DND-41 (cell line): ENCODE measurements around the gene MAPKBP1.
A peak's percentile ranks its signal among the peaks of the same experiment; 100 is the strongest.
"Not testable (repeated sequence)": the region's sequence is repeated elsewhere in the genome, so short reads cannot be mapped to it uniquely, and the experiment has no call there.

Experiments used
- ATAC-seq: fragments of 200-7000 bp; cut with Tn5 transposase; 3 replicates; pipeline ENCODE4 v1.9.1; 2021; ENCODE audit warnings: low read depth; ENCODE audit not compliant: insufficient read depth
- DNase-seq: peaks from one replicate; pipeline ENCODE4 v3.0.0-alpha.2; 2020
- H2AFZ ChIP-seq: 2 replicates; pipeline ENCODE4 v1.6.0; 2012; ENCODE audit warnings: low read depth, low read length
- H3K27ac ChIP-seq: 2 replicates; pipeline ENCODE4 v1.5.1; 2012; ENCODE audit warnings: low read length, inconsistent platforms
- H3K27me3 ChIP-seq: fragments of 200-600 bp; sonication (generic); 2 replicates; pipeline ENCODE4 v1.6.0; 2012; ENCODE audit warnings: low read length, mild to moderate bottlenecking, inconsistent platforms; ENCODE audit not compliant: insufficient read depth, poor library complexity
- H3K36me3 ChIP-seq: 2 replicates; pipeline ENCODE4 v1.5.1; 2012; ENCODE audit warnings: low read length, inconsistent platforms; ENCODE audit not compliant: insufficient read depth
- H3K4me1 ChIP-seq: 2 replicates; pipeline ENCODE4 v1.5.1; 2012; ENCODE audit warnings: mild to moderate bottlenecking, low read length; ENCODE audit not compliant: insufficient read depth
- H3K4me2 ChIP-seq: 2 replicates; pipeline ENCODE4 v1.6.0; 2012; ENCODE audit warnings: mild to moderate bottlenecking, moderate library complexity, low read length, inconsistent platforms; ENCODE audit not compliant: insufficient read depth
- H3K4me3 ChIP-seq, 2 experiments: fragments of 200-600 bp in 1 of 2; shearing (Covaris generic) in 1 of 2; 2 replicates each; pipeline ENCODE4 v1.5.1; 2012 to 2016; ENCODE audit warnings: inconsistent platforms in 2 of 2, low read length in 2 of 2, mild to moderate bottlenecking in 2 of 2, low read depth in 1 of 2, moderate library complexity in 1 of 2
- H3K79me2 ChIP-seq: 2 replicates; pipeline ENCODE4 v1.6.0; 2012; ENCODE audit warnings: low read length, inconsistent platforms; ENCODE audit not compliant: insufficient read depth
- H3K9ac ChIP-seq: 2 replicates; pipeline ENCODE4 v1.6.0; 2012; ENCODE audit warnings: low read depth, mild to moderate bottlenecking, inconsistent platforms, low read length, moderate library complexity
- H3K9me3 ChIP-seq: 2 replicates; pipeline ENCODE4 v1.5.1; 2012; ENCODE audit warnings: low read length, moderate library complexity, mild to moderate bottlenecking, inconsistent platforms; ENCODE audit not compliant: insufficient read depth, severe bottlenecking
- H4K20me1 ChIP-seq: 2 replicates; pipeline ENCODE4 v1.6.0; 2012; ENCODE audit warnings: low read length; ENCODE audit not compliant: insufficient read depth
- EZH2 ChIP-seq: IDR thresholded peaks from 3 replicates; pipeline ENCODE4 v1.6.1; 2012; ENCODE audit warnings: borderline replicate concordance, low read depth, mild to moderate bottlenecking, moderate library complexity, low read length, inconsistent platforms; ENCODE audit not compliant: severe bottlenecking
- TF ChIP-seq, protein P1 (sequence below): IDR thresholded peaks from 2 replicates; pipeline ENCODE4 v1.5.1; 2012; ENCODE audit warnings: borderline replicate concordance, low read length, moderate library complexity, mild to moderate bottlenecking; ENCODE audit not compliant: poor library complexity, severe bottlenecking; ENCODE audit errors: extremely low read depth

The MAPKBP1 gene, protein sequence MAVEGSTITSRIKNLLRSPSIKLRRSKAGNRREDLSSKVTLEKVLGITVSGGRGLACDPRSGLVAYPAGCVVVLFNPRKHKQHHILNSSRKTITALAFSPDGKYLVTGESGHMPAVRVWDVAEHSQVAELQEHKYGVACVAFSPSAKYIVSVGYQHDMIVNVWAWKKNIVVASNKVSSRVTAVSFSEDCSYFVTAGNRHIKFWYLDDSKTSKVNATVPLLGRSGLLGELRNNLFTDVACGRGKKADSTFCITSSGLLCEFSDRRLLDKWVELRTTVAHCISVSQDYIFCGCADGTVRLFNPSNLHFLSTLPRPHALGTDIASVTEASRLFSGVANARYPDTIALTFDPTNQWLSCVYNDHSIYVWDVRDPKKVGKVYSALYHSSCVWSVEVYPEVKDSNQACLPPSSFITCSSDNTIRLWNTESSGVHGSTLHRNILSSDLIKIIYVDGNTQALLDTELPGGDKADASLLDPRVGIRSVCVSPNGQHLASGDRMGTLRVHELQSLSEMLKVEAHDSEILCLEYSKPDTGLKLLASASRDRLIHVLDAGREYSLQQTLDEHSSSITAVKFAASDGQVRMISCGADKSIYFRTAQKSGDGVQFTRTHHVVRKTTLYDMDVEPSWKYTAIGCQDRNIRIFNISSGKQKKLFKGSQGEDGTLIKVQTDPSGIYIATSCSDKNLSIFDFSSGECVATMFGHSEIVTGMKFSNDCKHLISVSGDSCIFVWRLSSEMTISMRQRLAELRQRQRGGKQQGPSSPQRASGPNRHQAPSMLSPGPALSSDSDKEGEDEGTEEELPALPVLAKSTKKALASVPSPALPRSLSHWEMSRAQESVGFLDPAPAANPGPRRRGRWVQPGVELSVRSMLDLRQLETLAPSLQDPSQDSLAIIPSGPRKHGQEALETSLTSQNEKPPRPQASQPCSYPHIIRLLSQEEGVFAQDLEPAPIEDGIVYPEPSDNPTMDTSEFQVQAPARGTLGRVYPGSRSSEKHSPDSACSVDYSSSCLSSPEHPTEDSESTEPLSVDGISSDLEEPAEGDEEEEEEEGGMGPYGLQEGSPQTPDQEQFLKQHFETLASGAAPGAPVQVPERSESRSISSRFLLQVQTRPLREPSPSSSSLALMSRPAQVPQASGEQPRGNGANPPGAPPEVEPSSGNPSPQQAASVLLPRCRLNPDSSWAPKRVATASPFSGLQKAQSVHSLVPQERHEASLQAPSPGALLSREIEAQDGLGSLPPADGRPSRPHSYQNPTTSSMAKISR (N-terminal part only)

DNA sequence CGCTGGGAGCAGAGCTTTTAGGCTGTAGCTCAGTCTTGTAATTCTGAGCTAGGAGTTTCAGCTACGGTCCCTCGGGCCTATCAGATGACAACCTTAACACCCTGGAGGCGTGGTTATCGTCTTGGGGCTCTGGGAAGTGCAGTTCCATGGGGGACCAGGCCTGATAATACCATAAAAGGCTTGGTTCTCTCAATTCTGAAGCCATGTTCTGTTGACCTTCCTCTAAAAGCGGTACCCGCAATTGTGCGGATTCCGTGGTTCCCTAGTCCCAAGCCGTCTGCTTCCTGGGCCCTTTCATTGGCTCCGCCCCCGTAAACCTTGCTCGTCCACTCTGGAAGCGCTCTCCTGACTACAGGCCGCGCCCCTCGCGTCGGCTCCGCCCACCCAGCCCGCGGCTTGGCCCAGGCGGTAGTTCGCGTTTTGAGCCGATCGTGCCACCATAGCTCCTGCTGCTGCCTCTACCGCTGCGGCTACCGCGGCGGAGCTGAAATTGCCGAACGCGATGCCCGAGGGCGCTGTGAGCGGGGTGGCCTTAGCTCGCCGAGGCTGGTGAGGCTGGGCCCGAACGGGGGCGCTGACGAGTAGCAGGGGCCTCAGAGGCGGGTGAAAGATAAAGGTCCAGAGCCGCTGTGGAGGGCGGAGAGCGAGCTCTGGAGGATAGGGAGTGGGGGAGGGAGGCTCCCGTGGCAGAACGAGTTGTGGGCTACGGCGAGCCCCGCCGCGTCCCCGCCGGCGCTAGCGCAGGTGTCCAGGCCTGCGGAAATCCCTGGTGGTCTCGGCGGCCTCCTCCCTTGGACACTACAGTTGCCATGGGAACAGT lies at the start of gene MAPKBP1:
Gene MAPKBP1, plus strand, starts transcription at position 423 of the 820 bp plus-strand sequence. CDS start 792 bp downstream, outside the sequence.
- H3K9me3 ChIP-seq, result no peaks in the 10 kb centered on the region
- H3K27me3 ChIP-seq, result no peaks in the 10 kb centered on the region
- peaks cover 37% of the 10 kb centered on the region for H3K79me2 ChIP-seq
- peak within 1 kb of the TSS; percentile 41 to 92 for H3K4me3 ChIP-seq
- H3K4me2 ChIP-seq, result peak within 1 kb of the TSS; percentile 95
- H3K36me3 ChIP-seq, result no peaks in the 10 kb centered on the region; the same call in 1 of the 2 replicates
- H3K4me1 ChIP-seq, result peaks cover 51% of the 10 kb centered on the region
- peak within 1 kb of the TSS; percentile 88 for H2AFZ ChIP-seq
- DNase-seq (peak; percentile 98), ATAC-seq (peak; percentile 87)
- H3K9ac ChIP-seq, result peak within 1 kb of the TSS; percentile 73
- peak within 1 kb of the TSS; percentile 68 for H3K27ac ChIP-seq
- no peaks in the 10 kb centered on the region for H4K20me1 ChIP-seq
- no peak for TF ChIP-seq EZH2
- TF ChIP-seq, protein P1, sequence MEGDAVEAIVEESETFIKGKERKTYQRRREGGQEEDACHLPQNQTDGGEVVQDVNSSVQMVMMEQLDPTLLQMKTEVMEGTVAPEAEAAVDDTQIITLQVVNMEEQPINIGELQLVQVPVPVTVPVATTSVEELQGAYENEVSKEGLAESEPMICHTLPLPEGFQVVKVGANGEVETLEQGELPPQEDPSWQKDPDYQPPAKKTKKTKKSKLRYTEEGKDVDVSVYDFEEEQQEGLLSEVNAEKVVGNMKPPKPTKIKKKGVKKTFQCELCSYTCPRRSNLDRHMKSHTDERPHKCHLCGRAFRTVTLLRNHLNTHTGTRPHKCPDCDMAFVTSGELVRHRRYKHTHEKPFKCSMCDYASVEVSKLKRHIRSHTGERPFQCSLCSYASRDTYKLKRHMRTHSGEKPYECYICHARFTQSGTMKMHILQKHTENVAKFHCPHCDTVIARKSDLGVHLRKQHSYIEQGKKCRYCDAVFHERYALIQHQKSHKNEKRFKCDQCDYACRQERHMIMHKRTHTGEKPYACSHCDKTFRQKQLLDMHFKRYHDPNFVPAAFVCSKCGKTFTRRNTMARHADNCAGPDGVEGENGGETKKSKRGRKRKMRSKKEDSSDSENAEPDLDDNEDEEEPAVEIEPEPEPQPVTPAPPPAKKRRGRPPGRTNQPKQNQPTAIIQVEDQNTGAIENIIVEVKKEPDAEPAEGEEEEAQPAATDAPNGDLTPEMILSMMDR, result peak; percentile 80

DNA sequence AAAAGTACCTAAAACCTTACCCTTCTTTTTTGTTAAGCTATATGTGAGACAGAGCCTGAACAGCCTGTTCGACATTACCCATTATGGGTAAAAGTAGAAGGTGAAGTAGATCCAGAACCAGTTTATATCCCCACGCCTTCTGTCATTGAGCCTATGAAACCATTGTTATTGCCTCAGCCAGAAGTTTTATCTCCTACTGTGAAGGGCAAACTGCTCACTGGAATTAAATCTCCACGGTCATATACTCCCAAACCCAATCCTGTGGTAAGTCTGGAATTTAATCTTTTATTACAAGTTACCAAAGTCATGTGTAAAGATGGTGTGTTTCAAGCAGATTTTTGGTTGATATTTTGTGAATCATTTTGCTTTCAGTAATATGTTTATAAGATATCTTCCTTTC lies 47.1 kb upstream of the MAPKBP1 start:
- Histone ChIP-seq H3K27me3 (no peaks in the 10 kb centered on the region), H3K9ac (no peak overlapping the region), H3K79me2 (no peaks in the 10 kb centered on the region; the same call in 1 of the 2 replicates), H4K20me1 (no peaks in the 10 kb centered on the region), H3K9me3 (no peaks in the 10 kb centered on the region), H3K4me3 (no peak overlapping the region), H3K4me1 (no peaks in the 10 kb centered on the region), H3K36me3 (peaks cover 4% of the 10 kb centered on the region; the same call in 1 of the 2 replicates), H3K4me2 (no peak overlapping the region), H2AFZ (no peak overlapping the region), H3K27ac (no peak overlapping the region)
- TF ChIP-seq, protein P1, result no peak
- TF ChIP-seq EZH2, result no peak
- no peak for ATAC-seq
- DNase-seq, result no peak

DNA sequence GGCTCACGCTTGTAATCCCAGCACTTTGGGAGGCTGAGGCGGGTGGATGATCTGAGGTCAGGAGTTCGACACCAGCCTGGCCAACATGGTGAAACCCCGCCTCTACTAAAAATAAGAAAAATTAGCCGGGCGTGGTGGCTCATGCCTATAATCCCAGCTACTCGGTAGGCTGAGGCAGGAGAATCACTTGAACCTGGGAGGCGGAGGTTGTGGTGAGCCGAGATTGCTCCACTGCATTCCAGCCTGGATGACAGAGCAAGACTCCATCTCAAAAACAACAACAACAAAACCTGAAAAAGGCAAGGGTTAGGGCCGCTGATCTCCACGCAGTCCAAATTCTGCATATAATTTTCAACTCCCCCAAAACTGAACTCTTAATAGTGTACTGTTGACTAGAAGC lies 46.2 kb upstream of the MAPKBP1 start:
- ATAC-seq, H3K4me3 ChIP-seq, DNase-seq, H3K36me3 ChIP-seq, H3K4me1 ChIP-seq, H4K20me1 ChIP-seq, H3K4me2 ChIP-seq, H3K27me3 ChIP-seq, H3K9ac ChIP-seq, H2AFZ ChIP-seq, H3K27ac ChIP-seq, H3K9me3 ChIP-seq, H3K79me2 ChIP-seq: not testable (repeated sequence)
